GM19324 (cell line): ENCODE measurements around the gene DACH2.

Experiments
- ATAC-seq: cut with Tn5 transposase; IDR thresholded peaks from one replicate; pipeline ENCODE4 v1.9.1; 2021; ENCODE audit warnings: mild to moderate bottlenecking, moderate library complexity; ENCODE audit not compliant: unreplicated experiment, low FRiP score

Gene DACH2

DNA sequence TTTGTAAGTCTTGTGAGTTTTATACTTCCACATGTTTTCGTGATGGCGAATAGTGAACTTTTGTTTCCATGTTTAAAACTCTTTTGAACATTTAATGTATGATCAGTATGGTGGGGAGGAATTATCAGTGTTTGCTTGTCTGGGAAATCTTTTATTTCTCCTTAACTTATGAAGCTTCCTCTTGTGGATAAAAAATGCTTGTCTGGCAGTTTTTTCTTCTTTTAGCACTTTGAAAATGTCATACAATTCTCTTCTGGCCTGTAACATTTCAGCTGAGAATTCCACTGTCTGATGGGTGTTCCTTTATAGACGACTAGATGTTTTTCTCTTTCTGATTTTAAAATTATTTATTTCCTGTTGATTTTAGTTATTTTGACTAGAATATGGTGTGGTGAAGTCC lies 576.0 kb downstream of the DACH2 start:
- no peak for ATAC-seq

DNA sequence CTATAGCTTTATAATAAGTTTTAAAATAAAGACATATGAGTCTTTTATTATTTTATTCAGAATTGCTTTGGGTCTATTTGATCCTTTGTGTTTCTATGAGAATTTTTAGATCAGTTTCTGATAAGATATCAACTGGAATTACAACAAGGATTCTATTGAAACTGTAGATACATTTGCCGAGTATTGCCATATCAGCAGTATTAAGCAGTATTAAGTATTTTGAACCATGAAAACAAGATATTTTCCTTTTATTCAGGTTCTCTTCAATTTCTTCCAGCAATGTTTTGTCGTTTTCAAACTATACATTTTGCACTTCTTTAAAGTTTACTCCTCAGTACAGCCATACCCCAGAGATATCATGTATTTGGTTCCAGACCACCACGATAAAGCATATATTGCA lies 598.8 kb downstream of the DACH2 start:
- no peak for ATAC-seq

DNA sequence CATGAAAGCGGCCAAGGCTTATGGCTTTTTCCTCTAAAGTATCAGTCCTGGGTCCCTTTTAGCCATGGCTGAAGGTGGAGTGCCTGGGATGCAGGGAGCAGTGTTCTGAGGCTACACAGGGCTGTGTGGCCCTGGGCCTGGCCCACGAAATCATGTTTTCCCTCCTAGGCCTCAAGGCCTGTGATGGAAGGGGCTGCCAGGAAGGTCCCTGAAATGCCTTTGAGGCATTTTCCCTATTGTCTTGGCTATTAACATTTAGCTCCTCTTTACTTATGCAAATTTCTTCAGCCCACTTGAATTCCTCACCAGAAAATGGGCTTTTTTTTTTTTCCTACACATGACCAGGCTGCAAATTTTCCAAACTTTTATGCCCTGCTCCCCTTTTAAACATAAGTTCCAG lies 657.0 kb downstream of the DACH2 start:
- ATAC-seq, result no peak

DNA sequence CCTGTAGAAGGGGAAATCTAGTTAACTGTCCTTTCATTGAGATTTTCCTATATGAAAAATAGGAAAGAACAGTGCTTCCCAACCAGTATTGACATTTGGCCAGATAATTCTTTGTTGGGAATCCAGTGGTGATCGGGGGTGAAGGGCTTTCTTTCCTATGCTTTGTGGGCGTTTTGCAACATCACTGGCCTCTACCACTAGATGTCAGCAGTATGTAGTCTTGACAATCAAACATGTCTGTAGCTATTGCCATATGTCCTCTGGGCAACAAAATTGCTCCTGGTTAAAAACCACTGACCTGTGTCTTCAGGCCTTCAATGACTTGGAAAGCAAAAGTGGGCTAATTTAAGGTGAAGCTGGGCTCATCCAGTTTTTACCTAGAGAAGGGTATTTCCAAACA lies 658.5 kb downstream of the DACH2 start:
- no peak for ATAC-seq

DNA sequence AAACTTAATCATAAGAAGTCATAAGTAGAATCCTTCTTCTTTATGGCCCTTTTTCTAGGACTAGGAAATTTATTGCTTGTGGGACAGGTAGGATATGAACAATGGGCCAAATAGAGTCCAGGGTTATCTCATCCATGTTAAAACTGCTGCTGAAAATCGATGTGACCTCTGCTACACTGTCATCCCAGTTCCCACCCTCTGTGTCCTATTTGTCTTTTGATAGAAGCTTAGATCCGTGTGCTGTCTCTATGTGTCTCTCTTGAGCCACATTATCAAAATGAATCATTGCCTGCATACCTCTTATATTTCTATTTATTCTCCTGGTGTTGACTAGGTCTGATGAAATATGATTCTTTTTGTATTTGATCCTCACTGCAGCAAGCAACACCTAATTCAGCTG lies 661.4 kb downstream of the DACH2 start:
- no peak for ATAC-seq

- ATAC-seq, result no peak
These were observed 681.5 kb downstream of the DACH2 start for GRCh38 chrX:86829786-86830185.

DNA sequence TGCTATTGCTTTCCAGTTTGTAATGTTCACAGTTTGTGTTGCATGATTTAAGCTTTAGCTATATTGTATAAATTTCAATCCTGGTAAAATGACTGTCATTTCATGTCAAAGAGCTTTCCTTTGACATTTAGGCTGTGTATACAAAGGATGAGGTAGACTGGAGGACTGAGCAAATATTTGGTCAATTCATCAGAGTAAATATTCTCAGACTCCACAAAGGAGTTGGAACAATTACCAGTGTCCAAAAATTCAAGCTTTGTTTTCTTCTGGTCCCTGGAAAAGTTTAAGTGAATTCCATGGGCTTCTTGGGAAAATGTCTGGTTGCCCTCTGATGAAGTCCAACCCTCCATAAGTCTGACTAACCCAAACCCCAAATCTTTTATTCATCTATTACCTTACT lies 682.4 kb downstream of the DACH2 start:
- no peak for ATAC-seq

DNA sequence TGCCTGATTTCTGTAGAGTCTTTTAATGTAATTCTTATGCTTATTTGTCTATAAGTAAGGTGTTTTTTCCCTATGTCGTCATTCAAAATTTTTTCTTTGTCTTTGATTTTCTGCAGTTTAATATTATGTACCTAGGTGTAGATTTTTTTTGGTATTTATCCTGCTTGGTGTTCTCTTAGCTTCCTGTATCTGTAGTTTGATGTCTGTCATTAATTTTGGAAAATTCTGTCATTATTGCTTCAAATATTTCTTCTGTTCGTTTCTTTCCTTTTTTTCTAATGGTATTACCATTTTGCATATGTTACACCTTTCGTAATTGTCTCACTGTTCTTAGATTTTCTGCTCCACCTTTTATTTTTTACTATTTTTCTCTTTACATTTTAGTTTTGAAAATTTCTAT lies 696.9 kb downstream of the DACH2 start:
- ATAC-seq, result no peak
